Stimulated activated CD8-positive, alpha-beta memory T cell treated with anti-CD3 and anti-CD28 coated beads, Interleukin-15, amount 100 ng/mL, for 24 hours (primary cell): ENCODE data around the gene KCNQ2.

Experiments
- DNase-seq: peaks from one replicate; pipeline ENCODE4 v3.0.0-alpha.2; 2020; ENCODE audit warnings: low read depth

Gene KCNQ2

GRCh38 chr20:63403403-63404105 lies 68.9 kb downstream of the KCNQ2 start:
- no peak for DNase-seq

GRCh38 chr20:63402860-63403220 lies 69.6 kb downstream of the KCNQ2 start:
- no peak for DNase-seq

GRCh38 chr20:63402181-63402859 lies 70.1 kb downstream of the KCNQ2 start:
- DNase-seq: no peak

- DNase-seq: no peak
Observed at GRCh38 chr20:63401384-63402110, 70.9 kb downstream of the KCNQ2 start.

GRCh38 chr20:63400486-63401210 lies 71.8 kb downstream of the KCNQ2 start:
- DNase-seq: no peak

GRCh38 chr20:63399596-63400375 lies 72.7 kb downstream of the KCNQ2 start:
- DNase-seq: no peak

GRCh38 chr20:63398744-63399514 lies 73.5 kb downstream of the KCNQ2 start:
- DNase-seq: no peak

GRCh38 chr20:63397946-63398450 lies 74.5 kb downstream of the KCNQ2 start:
- no peak for DNase-seq

- DNase-seq: no peak
Observed at GRCh38 chr20:63397155-63397843, 75.2 kb downstream of the KCNQ2 start.

GRCh38 chr20:63396300-63396699 lies 76.2 kb downstream of the KCNQ2 start:
- no peak for DNase-seq

GRCh38 chr20:63395723-63396122 lies 76.7 kb downstream of the KCNQ2 start:
- no peak for DNase-seq

- DNase-seq: no peak
Observed at GRCh38 chr20:63394920-63395455, 77.5 kb downstream of the KCNQ2 start.

- no peak for DNase-seq
Observed at GRCh38 chr20:63394069-63394919, 78.2 kb downstream of the KCNQ2 start.

- no peak for DNase-seq
Observed at GRCh38 chr20:63393566-63393965, 78.9 kb downstream of the KCNQ2 start.

- DNase-seq: no peak
Observed at GRCh38 chr20:63392465-63393365, 79.7 kb downstream of the KCNQ2 start.

- DNase-seq: no peak
Observed at GRCh38 chr20:63387917-63388316, 84.5 kb downstream of the KCNQ2 start.

- no peak for DNase-seq
Observed at GRCh38 chr20:63387393-63387792, 85.1 kb downstream of the KCNQ2 start.

- no peak for DNase-seq
Observed at GRCh38 chr20:63386491-63386890, 86.0 kb downstream of the KCNQ2 start.
